Epithelial cell of proximal tubule (primary cell): ENCODE measurements around the gene RNGTT. TPM values are rescaled to one million over a fixed set of nuclear protein-coding genes. Genes with fewer than 3 reads are reported as not detected.
A peak's percentile ranks its signal among the peaks of the same experiment; 100 is the strongest.
"Not testable (repeated sequence)": the region's sequence is repeated elsewhere in the genome, so short reads cannot be mapped to it uniquely, and the experiment has no call there.

ENCODE experiments used
- DNase-seq: peaks from one replicate; pipeline ENCODE4 v3.0.0-alpha.2; 2011; ENCODE audit warnings: low read depth
- H3K4me3 ChIP-seq: 2 replicates; pipeline ENCODE4 v1.5.1; 2011; ENCODE audit warnings: low read depth, mild to moderate bottlenecking, low read length
- CTCF ChIP-seq: conservative IDR thresholded peaks from 2 replicates; pipeline ENCODE4 v1.5.1; 2012; ENCODE audit warnings: low read depth, mild to moderate bottlenecking, low read length
- total RNA-seq: library from RNA; depleted of rRNA; stranded (reverse); fragments of >200 nt; gene quantifications from 2 replicates; pipeline ENCODE4 v1.2.3, GENCODE V29; 2015

The RNGTT gene
- total RNA-seq, 1 donor from 2014 or later: 17.6 TPM

DNA sequence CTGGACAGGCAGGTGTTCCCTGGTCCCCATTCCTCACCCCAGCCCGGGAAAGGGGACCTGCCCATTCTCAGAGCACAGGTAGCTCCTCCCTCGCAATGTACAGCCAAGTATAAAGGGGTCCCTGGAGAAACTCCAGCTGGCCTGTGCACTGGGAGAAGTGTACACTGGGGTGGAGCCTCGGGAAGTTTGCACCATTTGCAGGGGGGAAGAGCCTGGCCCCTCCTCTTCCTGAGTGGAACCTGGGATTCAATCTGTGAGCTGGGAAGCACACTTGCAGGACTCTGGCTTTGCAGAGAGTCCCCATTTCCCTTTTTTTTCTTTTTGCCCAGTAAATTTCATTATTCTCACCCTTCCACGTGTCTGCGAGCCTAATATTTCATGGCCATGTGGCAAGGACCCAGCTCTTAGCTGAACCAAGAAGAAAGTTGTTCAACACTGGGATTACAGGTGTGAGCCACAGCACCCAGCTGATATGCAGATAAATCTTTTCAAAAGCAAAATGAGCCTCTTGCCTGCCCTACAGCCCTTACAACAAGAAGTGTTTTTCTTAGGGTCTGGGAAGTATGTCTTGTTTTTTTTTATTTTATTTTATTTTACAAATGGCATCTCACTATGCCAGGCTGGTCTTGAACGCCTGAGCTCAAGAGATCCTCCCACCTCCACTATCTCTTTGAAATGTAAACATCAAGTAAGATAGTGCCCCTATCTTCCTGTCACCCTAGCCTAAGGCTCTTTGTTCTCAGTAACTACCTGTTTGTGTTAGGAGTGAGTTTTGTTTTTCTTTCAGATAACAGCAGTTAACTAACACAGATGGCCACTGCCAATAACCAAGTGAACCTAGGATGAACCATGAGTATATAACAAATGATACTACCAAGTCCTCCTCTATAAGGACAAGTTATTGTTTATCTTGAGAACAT lies 9.3 kb upstream of the RNGTT start:
- no peak for DNase-seq
- TF ChIP-seq CTCF: no peak
- H3K4me3 ChIP-seq: no peak overlapping the region

- H3K4me3 ChIP-seq: no peak overlapping the region
- TF ChIP-seq CTCF: no peak
- DNase-seq: no peak
These were observed 6.9 kb upstream of the RNGTT start for GRCh38 chr6:88970301-88970700.

DNA sequence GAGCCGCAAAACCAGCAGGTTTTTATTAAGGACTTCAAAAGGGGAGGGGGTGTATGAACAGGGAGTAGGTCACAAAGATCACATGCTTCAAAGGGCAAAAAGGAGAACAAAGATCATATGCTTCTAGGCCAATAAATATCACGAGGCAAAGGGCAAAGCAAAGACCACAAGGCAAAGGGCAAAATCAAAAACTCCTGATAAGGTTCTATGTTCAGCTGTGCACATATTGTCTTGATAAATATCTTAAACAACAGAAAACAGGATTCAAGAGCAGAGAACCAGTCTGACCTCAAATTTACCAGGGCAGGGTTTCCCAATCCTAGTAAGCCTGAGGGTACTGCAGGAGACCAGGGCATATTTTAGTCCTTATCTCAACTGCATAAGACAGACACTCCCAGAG lies 5.8 kb upstream of the RNGTT start:
- H3K4me3 ChIP-seq, DNase-seq: not testable (repeated sequence)

DNA sequence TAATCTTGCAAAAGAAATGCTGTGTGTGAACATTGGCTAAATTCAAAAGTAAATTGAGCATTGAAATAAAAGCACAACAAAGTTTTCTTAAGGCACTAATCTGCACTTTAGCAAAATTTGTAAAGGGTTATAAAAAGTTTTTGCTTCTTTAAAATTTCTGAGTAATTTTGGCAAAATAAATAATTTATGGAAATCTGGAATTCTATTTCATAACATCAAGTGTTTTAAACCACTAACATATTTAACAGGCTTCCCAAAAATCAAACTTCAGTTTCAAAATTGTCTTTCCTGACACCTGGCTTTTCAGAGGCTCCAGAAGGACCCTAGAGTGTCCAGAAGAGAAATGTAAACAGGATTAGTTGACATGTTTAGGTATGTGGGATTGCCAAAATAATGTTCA lies 4.5 kb upstream of the RNGTT start:
- no peak overlapping the region for H3K4me3 ChIP-seq
- no peak for TF ChIP-seq CTCF
- DNase-seq: no peak

GRCh38 chr6:88965691-88966090 lies 2.3 kb upstream of the RNGTT start:
- no peak for DNase-seq
- TF ChIP-seq CTCF: no peak
- H3K4me3 ChIP-seq: no peak overlapping the region

- peak overlapping the region; percentile 92 for H3K4me3 ChIP-seq
- DNase-seq: no peak
- no peak for TF ChIP-seq CTCF
These were observed 1.1 kb upstream of the RNGTT start for GRCh38 chr6:88964509-88964908.

- no peak for TF ChIP-seq CTCF
- no peak for DNase-seq
- H3K4me3 ChIP-seq: no peak overlapping the region
These were observed 4.6 kb downstream of the RNGTT start for GRCh38 chr6:88958842-88959241.
